ENCODE results near the gene HOXB3.

HOXB3 gene

DNA sequence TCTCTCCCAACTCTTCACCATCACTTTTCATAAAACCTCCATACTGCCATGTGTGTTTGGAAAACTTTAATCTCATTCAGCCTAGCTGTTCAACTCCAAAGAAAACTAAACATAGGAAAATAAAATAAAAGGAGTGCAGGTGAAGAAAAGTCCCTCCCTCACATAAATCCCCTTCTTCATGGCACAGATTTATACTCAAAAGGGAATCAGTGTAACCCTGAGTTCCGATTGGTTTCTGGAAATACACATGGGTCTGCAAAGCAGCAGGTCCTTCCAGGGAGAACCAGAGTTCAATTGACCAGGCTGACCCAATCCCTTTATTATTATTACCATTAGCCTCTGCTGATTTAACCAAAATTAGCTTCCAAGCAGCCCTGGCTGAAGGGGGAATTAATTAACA lies 36.2 kb downstream of the HOXB3 start:
- no peak for DNase-seq

DNA sequence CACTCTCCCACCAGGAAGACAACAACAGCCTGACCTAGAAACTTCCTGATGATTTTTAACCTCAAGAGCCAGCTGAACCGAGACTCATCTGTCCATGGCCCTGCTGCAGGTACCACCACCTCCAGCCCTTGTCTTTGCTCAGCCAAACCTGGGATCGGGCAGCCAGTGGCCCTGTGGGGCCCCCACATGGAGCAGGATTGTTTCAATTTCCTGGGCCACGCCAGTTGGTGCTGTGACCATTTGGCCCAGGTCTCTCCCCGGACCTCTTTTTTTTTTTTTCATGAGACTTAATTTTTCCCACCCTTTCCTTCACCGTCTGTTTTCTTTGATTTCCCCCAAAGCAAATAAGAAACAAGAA lies 36.9 kb downstream of the HOXB3 start:
- DNase-seq = no peak

DNA sequence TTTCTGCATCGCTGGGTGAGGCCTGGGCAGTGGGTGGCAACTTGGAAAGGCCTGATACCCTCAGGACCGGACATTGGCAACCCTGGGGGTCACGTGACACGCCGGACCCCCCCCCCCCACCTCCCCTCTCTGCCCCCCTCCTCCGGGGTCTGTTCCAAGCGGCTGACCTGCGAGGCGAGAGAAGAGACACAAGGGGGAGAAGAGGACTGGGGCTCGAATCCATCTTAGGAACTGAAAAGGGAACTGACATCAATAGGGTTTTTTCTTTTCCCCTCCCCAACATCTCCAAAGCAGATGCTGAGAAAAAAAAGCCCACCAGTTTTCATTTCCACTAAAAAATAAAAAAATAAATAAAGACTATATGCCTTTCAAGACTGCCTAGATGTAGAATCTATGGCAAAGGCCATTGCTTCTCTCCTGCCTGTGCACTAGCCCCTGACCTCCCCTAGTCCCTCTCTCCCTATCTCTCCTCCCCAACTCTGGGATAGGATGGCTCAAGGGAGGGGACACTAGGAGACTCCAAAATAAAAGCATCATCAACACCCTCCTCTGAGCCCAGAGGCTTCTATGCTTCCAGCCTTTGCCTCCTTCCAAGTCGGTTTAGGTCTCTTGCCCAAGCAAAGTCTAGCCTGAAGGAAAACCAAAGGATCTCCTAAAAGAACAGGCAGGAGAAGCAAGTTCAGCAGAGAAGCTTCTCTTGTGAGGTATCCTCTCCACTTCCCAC lies 37.4 kb downstream of the HOXB3 start:
- no peak for DNase-seq

DNA sequence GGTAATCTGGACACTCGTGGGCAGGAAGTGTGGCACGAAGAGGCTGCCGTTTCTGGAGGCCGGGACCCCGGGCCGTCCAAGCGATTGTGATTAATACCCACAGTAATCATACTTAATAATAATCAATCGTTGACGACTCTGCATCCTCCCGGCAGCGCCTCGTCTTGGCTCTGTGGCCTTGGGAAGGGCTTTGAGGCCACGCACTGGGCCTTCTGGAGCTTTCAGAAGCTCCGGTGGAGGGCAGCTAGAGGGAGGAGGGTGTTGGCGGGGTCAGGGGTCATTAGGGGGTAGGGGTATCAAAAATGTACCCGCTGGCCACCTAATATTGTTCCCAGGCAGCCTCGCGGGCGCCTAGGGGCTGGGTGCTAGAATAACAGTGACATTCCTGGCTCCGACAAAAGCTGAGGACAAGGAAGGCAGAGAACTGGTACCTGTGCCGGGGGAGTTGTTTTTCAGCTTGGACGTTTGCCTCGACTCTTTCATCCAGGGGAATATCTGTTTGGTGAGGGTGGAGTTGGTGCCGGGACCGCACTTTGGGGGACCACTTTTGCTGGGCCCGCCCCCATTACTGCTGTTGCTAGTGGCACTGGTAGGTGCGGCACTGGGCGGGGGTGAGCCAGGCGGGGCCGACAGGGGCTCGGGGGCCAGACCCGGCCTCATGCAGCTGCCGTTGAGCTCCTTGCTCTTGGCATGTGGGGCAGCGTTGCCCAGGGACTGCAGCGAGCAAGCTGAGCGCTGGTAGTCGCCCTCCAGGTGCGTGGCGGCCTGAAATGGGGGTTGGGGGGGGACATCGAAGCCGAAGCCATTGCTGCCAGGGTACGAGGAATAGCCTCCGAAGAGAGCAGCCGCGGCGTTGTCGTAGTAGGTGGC lies 38.2 kb downstream of the HOXB3 start:
- no peak for DNase-seq

DNA sequence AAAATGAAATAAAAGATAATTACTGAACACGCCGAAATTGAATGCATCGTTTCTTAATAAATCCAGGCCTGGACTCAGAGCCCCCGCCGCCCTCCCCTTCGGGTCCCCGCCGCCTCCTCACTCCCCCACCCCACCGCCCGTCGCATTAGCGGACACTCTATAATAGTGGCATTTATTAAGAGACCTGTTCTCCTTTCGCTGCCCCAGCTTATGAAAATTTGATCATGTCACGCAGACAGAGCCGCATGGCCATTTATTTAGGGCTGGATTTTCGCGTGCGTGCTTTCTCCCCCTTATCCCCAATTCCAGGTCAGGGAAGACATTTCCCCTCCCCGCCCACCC lies 38.9 kb downstream of the HOXB3 start:
- DNase-seq = no peak

DNA sequence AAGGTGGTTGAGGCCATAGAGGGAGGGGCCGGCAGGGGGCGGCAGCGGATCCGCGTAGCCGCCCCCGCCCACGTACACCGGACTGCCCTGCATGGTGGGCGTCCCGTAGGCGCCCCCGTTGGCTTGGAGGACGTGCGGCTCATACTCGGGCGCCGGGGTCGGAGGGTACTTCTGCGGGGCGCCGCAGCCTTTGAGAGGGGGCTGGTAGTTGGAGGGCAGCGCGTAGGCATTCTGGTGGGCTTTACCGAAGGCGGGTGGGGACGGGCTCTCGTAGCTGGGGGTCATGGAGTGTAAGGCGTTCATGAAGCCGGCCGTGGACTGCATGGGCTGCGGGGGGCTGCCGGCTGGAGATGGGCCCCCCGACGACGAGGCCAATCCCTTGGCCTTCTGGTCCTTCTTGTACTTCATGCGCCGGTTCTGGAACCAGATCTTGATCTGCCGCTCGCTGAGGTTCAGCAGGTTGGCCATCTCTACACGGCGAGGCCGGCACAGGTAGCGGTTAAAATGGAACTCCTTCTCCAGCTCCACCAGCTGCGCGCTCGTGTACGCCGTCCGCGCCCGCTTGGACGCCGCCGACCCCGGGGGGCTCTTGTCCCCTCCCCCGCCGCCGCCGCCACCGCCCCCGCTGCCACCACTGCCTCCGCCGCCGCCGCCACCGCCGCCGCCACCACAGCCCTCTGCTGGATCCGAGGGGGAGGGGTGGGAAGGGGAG lies 39.4 kb downstream of the HOXB3 start:
- no peak for DNase-seq

DNA sequence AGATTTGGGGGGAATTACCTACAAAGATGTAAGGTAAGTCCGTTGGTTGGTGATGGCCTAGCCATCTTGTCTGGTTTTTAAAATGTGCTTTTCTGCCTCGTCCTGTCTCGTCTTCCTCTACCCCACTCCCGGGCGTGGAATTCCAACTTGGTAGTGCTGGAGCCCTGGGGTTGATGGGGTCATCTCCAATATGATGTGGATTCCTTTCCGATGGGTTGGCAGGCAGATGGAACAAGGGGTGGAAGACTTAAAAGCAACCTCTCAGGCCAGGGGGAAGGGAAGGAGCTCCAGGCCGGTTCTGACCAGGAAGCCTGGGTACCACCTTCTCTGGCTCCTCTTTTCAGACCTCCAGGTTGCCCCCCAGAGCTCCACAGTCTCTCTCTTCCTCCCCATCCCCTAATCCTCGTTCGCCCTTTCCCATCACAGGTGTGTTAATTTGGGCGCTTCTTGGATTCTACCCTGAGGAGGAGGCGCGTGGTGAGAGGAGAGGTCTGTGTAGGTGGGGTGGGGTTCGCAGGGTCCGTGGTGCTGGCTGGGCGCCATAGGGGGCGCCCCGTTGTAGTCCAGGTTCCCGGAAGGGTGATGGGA lies 40.0 kb downstream of the HOXB3 start:
- no peak for DNase-seq

DNA sequence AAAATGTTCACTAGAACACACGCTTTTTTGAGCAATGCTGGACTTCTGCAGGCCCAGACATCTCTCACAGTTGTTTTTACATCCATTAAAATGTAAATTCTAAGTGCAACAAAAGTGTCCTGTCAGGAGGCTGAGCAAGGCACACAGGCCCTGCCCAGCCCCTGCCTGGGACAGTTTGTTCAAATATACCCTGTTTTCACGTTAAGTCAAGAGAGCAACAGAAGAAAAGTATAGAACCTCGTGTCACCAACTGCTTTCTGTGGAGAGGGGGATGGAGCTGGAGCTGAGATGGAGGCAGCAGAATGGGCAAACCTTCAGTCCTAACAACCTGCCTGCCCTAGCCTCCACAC lies 40.8 kb downstream of the HOXB3 start:
- DNase-seq = no peak

DNA sequence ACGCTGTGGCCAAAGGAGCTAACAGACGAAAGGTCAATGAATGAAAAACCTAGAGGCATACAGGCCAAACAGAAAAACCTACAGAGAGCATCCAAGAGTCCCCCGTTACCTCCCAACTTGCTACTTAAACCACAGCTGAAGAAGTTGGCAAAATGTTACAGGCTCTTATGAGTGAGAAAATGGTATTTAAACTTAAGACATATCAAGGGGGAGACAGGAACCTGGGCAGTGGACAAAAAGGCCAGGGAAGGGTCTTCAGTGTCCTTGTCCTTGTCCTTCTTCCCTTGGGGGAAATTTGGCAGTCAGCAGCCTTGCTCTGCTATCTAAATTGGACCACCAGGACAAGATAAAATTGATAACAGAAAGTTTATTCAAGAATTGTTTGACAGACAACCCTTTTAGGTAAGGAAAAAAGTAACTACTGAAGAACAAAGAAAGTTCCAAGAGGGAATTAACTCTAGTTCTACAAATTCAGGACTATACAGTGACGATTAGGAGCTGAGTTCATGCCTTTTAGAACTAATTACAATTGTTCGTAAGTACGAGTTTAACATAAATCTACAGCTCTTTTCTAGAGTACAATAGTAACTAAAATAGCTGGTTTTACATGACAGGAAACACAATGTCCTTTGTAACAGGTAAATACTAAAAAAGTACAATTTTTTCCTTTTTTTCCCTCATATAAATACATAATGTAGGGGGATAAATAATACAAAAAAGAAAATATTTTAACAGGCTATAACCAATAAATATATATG lies 41.3 kb downstream of the HOXB3 start:
- DNase-seq = no peak

DNA sequence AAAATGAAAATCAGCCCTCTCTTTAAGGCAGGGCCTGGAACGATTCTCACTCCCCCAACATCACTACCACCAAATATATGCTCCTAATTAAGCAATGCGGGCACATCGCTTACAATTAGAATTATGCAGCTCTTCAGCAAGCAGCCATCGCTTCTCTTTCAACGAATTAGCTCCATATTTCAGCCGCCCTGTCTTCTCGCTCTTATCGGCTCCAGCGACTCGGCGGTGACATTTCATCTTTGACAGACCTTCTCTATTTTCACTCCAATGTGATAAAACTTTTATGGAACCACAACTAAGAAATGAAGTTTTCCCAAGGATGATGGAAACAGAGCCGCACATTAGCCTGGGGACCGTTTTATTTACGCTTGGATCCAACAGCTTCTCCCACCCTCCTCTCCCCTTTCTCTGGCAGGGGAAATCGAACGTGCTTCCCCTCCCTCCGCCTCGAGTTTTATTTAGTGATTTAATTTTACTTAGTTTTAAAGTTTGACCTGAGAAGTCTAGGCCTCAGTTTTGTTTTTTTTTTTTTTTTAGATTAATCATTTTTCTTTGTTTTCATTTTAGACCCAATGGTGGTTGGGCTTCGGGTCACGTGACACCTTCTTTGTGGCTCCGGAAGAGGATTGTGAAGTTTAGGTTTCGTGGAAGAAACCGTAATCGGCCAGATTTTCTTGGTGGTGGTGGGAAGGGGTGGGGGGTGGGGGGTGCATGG lies 42.1 kb downstream of the HOXB3 start:
- no peak for DNase-seq

DNA sequence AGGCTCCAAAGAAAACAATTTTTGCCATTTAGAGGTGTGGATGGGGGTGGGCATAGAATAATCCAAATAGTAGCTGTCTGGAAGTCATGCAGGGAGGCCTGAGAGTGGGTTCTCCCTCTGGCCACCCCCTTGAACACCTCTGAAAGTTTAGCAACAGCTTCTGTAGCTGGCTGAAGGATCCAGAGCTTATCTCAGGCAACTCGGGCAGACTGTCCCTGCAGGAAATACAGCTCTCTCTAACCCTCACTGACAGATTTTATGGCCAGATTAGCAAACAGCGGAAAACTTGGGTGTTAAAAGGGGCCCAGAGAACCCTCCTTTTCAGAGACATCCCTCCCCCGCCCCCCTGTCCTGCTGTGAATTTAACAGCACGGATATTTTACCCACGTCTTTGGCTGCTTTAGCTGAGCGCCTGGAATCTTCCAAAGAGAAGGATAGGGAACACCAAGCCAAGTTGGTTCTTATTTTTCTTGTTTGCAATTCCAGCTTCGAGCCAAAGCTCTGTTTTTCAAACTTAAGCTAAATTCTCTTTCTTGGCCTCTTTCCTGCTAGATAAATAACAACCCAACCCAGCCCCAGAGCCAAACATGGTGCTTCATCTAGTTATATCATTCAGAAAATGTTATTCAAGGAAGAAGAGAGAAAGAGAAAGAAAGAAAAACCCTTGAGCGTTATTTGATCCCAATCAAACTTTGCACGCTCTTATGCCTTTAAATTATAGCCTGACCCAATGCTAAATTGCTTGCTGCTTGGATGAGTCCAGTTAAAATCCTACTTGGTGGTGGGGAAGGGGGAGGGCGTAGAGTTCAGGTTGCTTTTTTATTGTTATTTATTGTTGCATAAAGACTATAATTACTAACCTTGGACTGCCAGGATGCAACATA lies 42.9 kb downstream of the HOXB3 start:
- DNase-seq = no peak

DNA sequence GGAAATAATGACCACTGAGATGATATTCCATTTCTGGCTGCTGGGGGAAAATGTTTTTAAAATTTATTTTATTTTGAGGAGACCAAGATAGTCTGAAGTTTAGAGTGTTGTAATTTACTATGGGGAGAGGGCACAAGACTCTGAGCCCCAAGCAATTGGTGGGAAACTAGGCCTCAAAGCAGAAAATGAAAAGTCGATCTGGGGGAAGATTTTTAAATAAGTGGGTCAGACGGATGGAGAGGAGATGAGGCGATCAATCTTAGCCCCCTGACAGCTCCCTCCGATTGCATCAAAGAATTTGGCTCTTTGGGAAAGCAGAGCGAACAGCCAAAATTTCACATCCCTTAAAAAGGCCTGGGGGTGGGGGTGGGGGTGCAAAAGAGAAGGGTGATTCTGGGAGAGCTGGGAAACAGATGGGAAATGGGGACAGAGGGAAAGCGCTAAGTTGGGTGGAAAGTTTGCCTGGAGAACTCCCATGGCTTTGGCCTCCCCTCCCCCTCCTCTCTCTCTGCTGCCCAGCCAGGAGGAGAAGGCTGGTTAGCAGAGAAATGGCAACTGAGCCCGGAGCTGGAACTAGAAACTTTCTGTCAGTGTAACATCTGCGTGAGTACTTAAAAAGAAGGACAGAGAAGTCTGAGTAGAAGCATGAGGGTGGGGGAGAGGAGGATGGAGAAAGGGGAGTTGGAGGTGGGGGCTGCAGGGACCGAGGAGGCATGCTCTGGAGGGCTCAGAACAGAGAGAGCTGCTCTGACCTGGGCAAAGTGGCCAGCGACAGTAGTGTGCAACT lies 43.7 kb downstream of the HOXB3 start:
- DNase-seq = no peak

DNA sequence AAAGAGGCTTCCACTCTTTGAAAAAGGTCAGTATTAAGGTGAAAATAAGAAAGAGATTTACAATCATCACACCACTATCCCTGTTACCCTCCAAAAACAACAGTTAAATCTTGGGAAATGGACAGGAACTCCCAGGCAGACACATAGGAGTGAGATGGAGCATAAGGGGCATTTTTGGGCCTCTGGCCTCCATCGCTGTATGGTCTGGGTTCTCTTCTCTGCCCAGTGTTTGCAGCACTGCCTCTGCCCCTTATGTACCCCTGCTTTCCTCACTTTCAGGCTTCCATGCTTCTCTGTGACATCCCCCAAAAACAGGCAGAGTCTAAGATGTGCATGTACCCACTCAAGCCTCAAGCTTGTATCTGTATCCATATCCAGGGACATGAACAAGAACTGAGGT lies 44.5 kb downstream of the HOXB3 start:
- DNase-seq = no peak

DNA sequence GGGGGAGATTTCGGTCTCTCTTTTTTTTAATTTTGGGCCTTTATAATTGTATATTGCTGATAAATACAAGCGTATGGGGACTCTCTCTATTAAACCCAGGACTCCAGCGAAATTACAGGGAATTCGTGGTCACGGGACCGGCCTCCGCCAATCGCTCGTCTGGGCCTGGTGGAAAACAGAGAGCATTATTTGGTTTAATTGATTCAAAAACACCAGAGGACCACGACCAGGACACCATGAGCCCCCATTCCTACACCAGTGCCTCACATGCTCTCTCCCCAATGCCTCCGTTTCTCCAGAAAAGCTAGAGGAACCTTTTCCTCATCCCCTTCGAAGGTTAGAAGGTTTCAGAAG lies 45.0 kb downstream of the HOXB3 start, which contains the start of gene HOXB2:
Gene HOXB2 (minus strand): TSS at position 88 of the 354 bp plus-strand sequence. CDS start 198 bp downstream, outside the sequence.
- DNase-seq = no peak

DNA sequence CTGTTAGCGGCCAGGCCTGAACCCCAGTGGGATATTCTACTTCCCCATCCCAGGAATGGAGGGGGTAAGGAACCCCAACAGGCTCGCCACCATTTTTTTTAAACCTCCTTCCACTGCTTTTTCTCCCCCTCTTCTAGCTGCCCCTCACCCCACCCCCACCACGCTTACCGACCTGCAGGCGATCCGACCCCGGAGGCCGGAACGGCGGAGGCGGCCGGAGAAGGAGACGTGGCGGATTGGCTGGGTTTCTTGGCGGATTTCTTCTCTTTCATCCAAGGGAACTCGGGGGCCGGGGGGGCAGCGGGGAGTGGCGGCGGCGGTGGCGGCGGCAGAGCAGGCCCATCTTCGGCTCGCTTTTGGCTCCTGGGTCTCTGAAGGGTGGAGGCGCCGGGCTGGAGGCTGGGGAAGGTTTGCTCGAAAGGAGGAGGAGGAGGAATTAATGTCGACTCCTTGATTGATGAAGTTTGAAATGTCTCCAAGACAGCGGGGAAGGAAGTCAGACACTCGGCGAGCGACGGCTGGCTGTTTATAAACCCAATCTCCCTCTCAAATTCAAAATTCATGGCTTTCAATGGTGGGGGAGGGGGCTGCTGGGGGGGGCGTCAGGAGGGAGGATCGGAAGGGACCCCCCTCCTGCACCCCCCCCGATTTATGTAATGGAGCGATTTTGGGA lies 45.6 kb downstream of the HOXB3 start:
- peak; percentile 22 for DNase-seq

DNA sequence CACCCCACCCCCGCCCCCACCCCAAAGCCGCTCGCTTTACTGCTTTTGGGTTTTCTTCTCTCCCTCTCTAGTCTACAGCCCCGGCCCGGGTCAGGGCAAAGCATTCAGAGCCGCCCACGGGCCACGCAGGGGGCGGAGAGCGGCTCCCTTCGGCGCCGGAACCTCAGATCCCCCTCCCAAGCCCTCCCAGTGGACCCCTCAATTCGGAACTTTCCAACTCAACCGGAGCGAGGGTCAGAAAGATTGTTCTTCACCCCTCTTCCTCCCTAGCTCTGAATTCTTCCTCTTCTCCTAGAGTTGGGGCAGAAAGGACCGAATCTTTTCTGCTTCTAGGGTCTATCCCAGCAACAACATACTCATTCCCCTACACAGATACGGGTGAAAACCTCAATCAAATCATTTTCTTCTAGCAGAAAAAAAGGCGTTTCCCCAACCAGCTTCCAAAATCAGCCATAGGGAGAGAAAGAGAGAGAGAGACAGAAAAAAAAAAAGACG lies 46.1 kb downstream of the HOXB3 start:
- DNase-seq = no peak

DNA sequence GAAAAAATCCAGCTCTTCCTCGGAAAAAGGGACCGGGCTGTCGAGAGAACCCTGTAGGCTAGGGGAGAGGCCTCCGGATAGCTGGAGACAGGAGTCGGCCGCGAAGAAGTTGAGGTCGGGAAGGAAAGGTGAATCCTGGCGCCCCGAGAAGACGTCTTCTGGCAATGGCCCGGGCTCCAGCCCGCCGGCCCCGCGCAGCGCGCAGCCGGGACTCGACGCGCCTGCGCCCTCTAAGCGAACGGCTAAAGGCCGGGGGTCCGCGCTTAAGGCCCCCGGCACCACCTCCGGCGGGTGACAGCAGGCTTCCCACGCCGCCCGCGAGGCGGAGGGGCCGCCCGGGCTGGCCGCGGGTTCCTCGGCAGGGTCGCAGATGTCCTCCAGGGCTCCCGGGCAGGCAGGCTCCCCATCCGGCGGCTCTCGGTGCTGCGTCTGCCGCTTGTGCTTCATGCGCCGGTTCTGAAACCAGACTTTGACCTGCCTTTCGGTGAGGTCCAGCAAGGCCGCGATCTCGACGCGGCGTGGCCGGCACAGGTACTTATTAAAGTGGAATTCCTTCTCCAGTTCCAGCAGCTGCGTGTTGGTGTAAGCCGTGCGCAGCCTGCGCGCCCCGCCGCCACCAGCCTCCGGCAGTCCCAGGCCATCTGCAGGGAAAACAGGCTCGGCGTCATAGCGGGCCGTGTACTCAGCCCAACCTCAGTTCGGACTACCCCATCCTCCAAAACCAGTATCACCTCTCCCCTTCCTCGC lies 46.8 kb downstream of the HOXB3 start:
- DNase-seq = no peak

DNA sequence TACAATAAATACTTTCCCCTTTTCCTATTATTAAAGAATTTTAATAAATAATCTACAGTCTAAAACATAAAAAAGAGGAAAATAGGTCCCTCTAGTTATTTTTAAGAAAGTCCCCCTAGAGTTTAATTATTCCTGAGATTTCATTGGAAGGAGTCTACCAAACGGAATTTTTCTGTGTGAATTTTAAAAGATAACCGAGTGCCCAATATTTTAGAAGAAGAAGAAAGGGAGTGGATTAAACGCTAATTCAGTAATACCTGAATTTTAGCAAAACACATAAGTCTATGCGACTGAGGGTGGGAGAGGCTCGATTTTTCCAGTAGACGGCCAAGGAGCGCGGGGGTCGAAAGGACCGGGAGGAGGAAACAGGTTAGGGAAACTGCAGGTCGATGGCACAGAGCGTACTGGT lies 47.3 kb downstream of the HOXB3 start:
- DNase-seq = no peak

All from GDM1 (cell line).